Fibroblast of lung (primary cell): ENCODE results near the gene PNPLA3. TPM values are rescaled to one million over a fixed set of nuclear protein-coding genes. Genes with fewer than 3 reads are reported as not detected.

Experiments used
- DNase-seq, 2 donors: peaks; one replicate each; pipeline versions ENCODE4 v3.0.0 to v3.0.0-alpha.2; 2010; ENCODE audit warnings: low read depth in 2 of 2
- H2AFZ ChIP-seq: 2 replicates; pipeline ENCODE4 v1.5.1; 2012; ENCODE audit warnings: low read length, control low read depth, inconsistent platforms
- H3K27ac ChIP-seq: 2 replicates; pipeline ENCODE4 v1.5.1; 2011; ENCODE audit warnings: low read length, control low read depth; ENCODE audit not compliant: insufficient read depth
- H3K27me3 ChIP-seq: 2 replicates; pipeline ENCODE4 v1.5.1; 2011; ENCODE audit warnings: mild to moderate bottlenecking, low read length; ENCODE audit not compliant: control insufficient read depth, insufficient read depth
- H3K36me3 ChIP-seq: 2 replicates; pipeline ENCODE4 v1.5.1; 2011; ENCODE audit warnings: low read length; ENCODE audit not compliant: control insufficient read depth, insufficient read depth
- H3K4me1 ChIP-seq: 2 replicates; pipeline ENCODE4 v1.5.1; 2011; ENCODE audit warnings: low read length; ENCODE audit not compliant: control insufficient read depth, insufficient read depth; ENCODE audit errors: extremely low read depth
- H3K4me2 ChIP-seq: 2 replicates; pipeline ENCODE4 v1.5.1; 2011; ENCODE audit warnings: low read length, control low read depth; ENCODE audit not compliant: insufficient read depth; ENCODE audit errors: extremely low read depth
- H3K4me3 ChIP-seq, 4 experiments: fragments of 200-600 bp in 1 of 4; sonication (generic) in 1 of 4; replicated peaks in 1 of 4; 2 replicates each; pipeline ENCODE4 v1.5.1; 2011 to 2016; ENCODE audit warnings: low read length in 4 of 4, low read depth in 3 of 4, mild to moderate bottlenecking in 3 of 4, control low read depth in 2 of 4, inconsistent platforms in 1 of 4, mixed read lengths in 1 of 4; ENCODE audit not compliant: insufficient read depth in 1 of 4; ENCODE audit errors: control extremely low read depth in 1 of 4
- H3K79me2 ChIP-seq: 2 replicates; pipeline ENCODE4 v1.5.1; 2012; ENCODE audit warnings: mild to moderate bottlenecking, low read length, inconsistent platforms; ENCODE audit not compliant: control insufficient read depth, insufficient read depth
- H3K9ac ChIP-seq: 2 replicates; pipeline ENCODE4 v1.5.1; 2011; ENCODE audit warnings: mild to moderate bottlenecking, low read length, control low read depth; ENCODE audit not compliant: insufficient read depth
- H3K9me3 ChIP-seq: 2 replicates; pipeline ENCODE4 v1.5.1; 2012; ENCODE audit warnings: low read depth, low read length; ENCODE audit not compliant: control insufficient read depth, insufficient read depth
- H4K20me1 ChIP-seq: 2 replicates; pipeline ENCODE4 v1.5.1; 2011; ENCODE audit warnings: low read length; ENCODE audit not compliant: control insufficient read depth, insufficient read depth; ENCODE audit errors: extremely low read depth
- EZH2 ChIP-seq: IDR thresholded peaks from 2 replicates; pipeline ENCODE4 v1.5.1; 2012; ENCODE audit warnings: low read length, control low read depth, mild to moderate bottlenecking; ENCODE audit errors: missing control alignments
- polyA plus RNA-seq, 2 donors: library from polyadenylated mRNA; depleted of rRNA in 1 of 2; stranded (reverse) in 1 of 2; unstranded in 1 of 2; fragments of >200 nt; gene quantifications; 2 replicates each; pipeline ENCODE4 v1.2.1, GENCODE V29; 2011 to 2012; ENCODE audit warnings: missing spikeins in 1 of 2
- total RNA-seq: library from RNA; depleted of rRNA; stranded (reverse); fragments of >200 nt; gene quantifications from 2 replicates; pipeline ENCODE4 v1.2.1, GENCODE V29; 2014
- TF ChIP-seq, protein P1 (sequence below), 2 donors: IDR thresholded peaks in 1 of 2; conservative IDR thresholded peaks in 1 of 2; 1 replicate in 1 of 2; 2 replicates in 1 of 2; pipeline ENCODE4 v1.5.1; 2011 to 2012; ENCODE audit warnings: low read length in 2 of 2, control low read depth in 1 of 2, inconsistent platforms in 1 of 2, low read depth in 1 of 2, mild to moderate bottlenecking in 1 of 2

PNPLA3 gene
- total and polyA plus RNA-seq, 2 donors (not counting 1 experiment from before 2014, with no cell fraction given): 6.8 to 12.6 TPM

- Histone ChIP-seq H3K9me3 (no peaks in the 10 kb centered on the region), H2AFZ (no peak overlapping the region), H3K27me3 (no peaks in the 10 kb centered on the region), H3K27ac (no peak overlapping the region), H3K79me2 (no peaks in the 10 kb centered on the region), H3K4me2 (no peak overlapping the region), H3K9ac (no peak overlapping the region), H3K36me3 (peaks cover 17% of the 10 kb centered on the region), H3K4me3 (no peak overlapping the region), H3K4me1 (peaks cover 3% of the 10 kb centered on the region), H4K20me1 (no peaks in the 10 kb centered on the region)
- no peak for DNase-seq
- no peak for TF ChIP-seq EZH2
- TF ChIP-seq, protein P1, sequence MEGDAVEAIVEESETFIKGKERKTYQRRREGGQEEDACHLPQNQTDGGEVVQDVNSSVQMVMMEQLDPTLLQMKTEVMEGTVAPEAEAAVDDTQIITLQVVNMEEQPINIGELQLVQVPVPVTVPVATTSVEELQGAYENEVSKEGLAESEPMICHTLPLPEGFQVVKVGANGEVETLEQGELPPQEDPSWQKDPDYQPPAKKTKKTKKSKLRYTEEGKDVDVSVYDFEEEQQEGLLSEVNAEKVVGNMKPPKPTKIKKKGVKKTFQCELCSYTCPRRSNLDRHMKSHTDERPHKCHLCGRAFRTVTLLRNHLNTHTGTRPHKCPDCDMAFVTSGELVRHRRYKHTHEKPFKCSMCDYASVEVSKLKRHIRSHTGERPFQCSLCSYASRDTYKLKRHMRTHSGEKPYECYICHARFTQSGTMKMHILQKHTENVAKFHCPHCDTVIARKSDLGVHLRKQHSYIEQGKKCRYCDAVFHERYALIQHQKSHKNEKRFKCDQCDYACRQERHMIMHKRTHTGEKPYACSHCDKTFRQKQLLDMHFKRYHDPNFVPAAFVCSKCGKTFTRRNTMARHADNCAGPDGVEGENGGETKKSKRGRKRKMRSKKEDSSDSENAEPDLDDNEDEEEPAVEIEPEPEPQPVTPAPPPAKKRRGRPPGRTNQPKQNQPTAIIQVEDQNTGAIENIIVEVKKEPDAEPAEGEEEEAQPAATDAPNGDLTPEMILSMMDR (conservative IDR thresholded peaks at IDR 0.05 in 1 of 2, IDR thresholded peaks at IDR 0.05 in 1 of 2; ENCODE audit: low read depth in 1 of 2, low read length in 2 of 2): no peak
Measured at GRCh38 chr22:43995798-43996169, 72.2 kb downstream of the PNPLA3 start.

GRCh38 chr22:43996170-43996980 lies 72.8 kb downstream of the PNPLA3 start:
- peaks cover 17% of the 10 kb centered on the region for H3K36me3 ChIP-seq

DNA sequence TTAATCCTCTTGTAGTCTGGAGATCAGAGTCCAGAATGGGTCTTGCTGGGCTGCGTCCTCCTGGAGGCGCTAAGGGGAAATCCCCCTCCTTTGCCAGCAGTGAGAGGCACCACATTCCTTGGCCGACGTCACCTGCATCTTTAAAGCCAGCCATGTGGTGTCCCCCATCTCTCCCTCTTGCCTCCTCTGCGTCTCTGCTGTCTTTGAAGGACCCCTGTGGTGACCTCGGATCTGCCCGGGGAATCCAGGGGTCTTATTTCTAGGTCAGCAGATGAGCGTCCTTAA lies 73.3 kb downstream of the PNPLA3 start:
- no peak for DNase-seq
- Histone ChIP-seq H3K9ac (no peak overlapping the region), H3K9me3 (no peaks in the 10 kb centered on the region), H3K4me2 (no peak overlapping the region), H2AFZ (no peak overlapping the region), H3K4me1 (peaks cover 3% of the 10 kb centered on the region), H3K79me2 (no peaks in the 10 kb centered on the region), H4K20me1 (no peaks in the 10 kb centered on the region), H3K4me3 (no peak overlapping the region), H3K27ac (no peak overlapping the region), H3K36me3 (peaks cover 14% of the 10 kb centered on the region), H3K27me3 (no peaks in the 10 kb centered on the region)
- TF ChIP-seq, protein P1 (conservative IDR thresholded peaks at IDR 0.05 in 1 of 2, IDR thresholded peaks at IDR 0.05 in 1 of 2; ENCODE audit: low read depth in 1 of 2, low read length in 2 of 2): no peak
- no peak for TF ChIP-seq EZH2

More at GRCh38 chr22:43996170-43996980, 72.8 kb downstream of the PNPLA3 start:
- no peaks in the 10 kb centered on the region for H4K20me1 ChIP-seq
- no peak for DNase-seq
- H3K4me3 ChIP-seq: no peak overlapping the region
- H3K4me2 ChIP-seq: no peak overlapping the region
- H3K4me1 ChIP-seq: peaks cover 3% of the 10 kb centered on the region
- H3K27ac ChIP-seq: no peak overlapping the region
- H3K79me2 ChIP-seq: no peaks in the 10 kb centered on the region
- H3K9me3 ChIP-seq: no peaks in the 10 kb centered on the region
- no peak overlapping the region for H3K9ac ChIP-seq
- TF ChIP-seq, protein P1 (conservative IDR thresholded peaks at IDR 0.05 in 1 of 2, IDR thresholded peaks at IDR 0.05 in 1 of 2; ENCODE audit: low read depth in 1 of 2, low read length in 2 of 2): no peak
- no peak for TF ChIP-seq EZH2
- H3K27me3 ChIP-seq: no peaks in the 10 kb centered on the region
- no peak overlapping the region for H2AFZ ChIP-seq

Other genes starting within 250 kb of the PNPLA3 start
- gene EFCAB6, start 111.5 kb upstream of the PNPLA3 start, total RNA-seq: 1.5 and 2.3 TPM in 2 replicates
- gene EFCAB6, start 111.5 kb upstream of the PNPLA3 start, polyA plus RNA-seq: 0.38 and 1.0 TPM in 2 replicates
- gene SULT4A1, start 61.3 kb upstream of the PNPLA3 start, total RNA-seq: under 0.01 and 0.50 TPM in 2 replicates
- gene SULT4A1, start 61.3 kb upstream of the PNPLA3 start, polyA plus RNA-seq: 0.09 and 0.16 TPM in 2 replicates
- under 0.01 and 0.33 TPM in 2 replicates for gene PNPLA5, start 31.8 kb upstream of the PNPLA3 start, total RNA-seq
- 0.06 TPM in 1 of 2 replicates, not detected in the other for gene PNPLA5, start 31.8 kb upstream of the PNPLA3 start, polyA plus RNA-seq
- 32.9 TPM in 2 replicates for gene SAMM50, start 31.6 kb downstream of the PNPLA3 start, total RNA-seq
- gene SAMM50, start 31.6 kb downstream of the PNPLA3 start, polyA plus RNA-seq: 45.7 and 63.6 TPM in 2 replicates
- 8.5 and 12.1 TPM in 2 replicates for gene PARVB, start 100.5 kb downstream of the PNPLA3 start, total RNA-seq
- gene PARVB, start 100.5 kb downstream of the PNPLA3 start, polyA plus RNA-seq: 47.3 and 55.2 TPM in 2 replicates